HG03039 (cell line): ENCODE data around the gene ITGB6.

ENCODE experiments used
- ATAC-seq: cut with Tn5 transposase; IDR thresholded peaks from one replicate; pipeline ENCODE4 v1.9.1; 2021; ENCODE audit warnings: mild to moderate bottlenecking, moderate library complexity; ENCODE audit not compliant: unreplicated experiment

The ITGB6 gene, protein sequence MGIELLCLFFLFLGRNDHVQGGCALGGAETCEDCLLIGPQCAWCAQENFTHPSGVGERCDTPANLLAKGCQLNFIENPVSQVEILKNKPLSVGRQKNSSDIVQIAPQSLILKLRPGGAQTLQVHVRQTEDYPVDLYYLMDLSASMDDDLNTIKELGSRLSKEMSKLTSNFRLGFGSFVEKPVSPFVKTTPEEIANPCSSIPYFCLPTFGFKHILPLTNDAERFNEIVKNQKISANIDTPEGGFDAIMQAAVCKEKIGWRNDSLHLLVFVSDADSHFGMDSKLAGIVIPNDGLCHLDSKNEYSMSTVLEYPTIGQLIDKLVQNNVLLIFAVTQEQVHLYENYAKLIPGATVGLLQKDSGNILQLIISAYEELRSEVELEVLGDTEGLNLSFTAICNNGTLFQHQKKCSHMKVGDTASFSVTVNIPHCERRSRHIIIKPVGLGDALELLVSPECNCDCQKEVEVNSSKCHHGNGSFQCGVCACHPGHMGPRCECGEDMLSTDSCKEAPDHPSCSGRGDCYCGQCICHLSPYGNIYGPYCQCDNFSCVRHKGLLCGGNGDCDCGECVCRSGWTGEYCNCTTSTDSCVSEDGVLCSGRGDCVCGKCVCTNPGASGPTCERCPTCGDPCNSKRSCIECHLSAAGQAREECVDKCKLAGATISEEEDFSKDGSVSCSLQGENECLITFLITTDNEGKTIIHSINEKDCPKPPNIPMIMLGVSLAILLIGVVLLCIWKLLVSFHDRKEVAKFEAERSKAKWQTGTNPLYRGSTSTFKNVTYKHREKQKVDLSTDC

DNA sequence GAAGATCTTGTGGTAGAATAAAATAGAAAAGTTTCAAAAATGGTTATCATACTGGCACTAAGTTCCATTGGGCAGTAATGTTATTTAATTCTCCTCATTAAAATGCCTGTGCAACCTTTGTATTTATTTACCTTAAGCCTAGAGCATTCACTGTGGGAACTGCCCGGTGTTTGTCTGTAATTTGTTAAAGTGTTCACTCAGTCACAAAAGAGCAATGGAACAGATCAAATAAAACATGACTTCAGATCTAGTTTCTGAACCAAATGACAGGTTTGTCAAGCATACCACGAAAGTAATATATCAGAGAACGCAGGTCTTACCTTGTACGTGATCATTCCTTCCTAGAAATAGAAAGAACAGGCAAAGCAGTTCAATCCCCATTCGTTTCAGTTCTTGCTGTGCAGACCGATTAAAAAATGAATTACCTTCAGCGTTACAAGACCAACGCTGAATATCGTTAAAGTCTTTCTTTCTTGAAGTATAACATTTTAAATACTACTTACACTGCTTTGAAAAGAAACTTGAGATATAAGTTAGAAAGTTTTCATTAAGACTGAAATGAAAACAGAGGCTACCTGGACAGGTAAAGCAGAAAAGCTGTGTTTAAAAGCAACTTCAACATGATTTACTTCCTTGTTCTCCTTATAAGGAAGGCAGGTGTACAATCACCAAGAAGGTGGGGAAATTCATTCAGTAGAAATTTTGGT lies at the start of gene ITGB6:
Gene ITGB6, minus strand, starts transcription at position 590 of the 707 bp plus-strand sequence. Its CDS starts 209 bp downstream, at position 381.
- ATAC-seq, result no peak

DNA sequence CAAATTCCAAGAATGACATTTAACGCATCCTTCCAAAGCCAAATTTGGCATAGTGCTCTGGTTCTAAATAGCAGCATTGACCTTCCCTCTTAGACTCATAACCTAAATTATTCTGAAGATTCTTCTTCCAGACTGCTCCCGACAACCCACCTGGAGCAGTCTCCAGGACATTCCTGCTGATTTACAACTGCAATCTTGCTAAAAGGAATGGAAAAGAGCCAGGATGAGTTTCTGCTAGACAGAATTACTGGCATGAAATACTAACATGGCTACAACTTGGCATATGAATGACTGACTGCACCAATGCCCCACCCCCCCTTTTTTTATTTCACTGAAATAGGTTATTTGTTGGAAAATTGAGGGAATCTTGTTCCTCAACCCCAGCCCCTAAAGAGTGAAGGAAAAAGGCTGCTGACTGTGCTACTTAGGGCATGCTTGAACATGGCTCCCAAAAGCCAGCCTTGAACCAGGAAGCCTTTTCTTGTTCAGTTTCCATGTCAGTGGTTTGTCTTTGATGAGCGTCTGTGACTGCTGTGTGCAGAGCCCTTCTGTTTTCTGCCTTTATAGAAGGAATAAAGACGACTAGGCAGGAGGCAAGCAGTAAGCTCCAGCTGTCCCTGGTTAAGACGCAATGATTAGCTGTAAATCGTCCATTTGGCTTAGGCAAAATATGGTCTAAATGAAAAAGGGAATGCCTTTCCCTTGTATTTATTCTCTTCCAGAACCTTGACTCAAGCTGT lies 47.4 kb upstream of the ITGB6 start:
- no peak for ATAC-seq

DNA sequence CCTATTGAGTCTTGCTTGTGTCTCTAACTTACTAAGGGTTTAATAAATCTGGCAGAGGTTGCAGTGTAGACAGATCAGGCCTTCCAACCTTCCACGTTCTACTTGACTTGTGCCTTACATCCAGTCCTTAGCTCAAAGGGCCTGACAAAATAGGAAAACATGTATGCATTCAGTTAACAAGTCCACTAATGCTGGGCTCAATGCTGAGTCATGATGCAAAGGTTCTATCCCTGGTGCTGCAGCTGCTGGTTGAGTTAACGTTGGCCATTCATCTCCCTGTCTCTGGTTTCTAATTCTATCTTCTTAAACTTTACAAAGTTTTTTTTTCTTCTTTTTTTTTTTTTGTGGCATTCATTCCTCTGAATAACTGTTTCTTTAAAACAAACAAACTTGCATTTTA lies 46.3 kb upstream of the ITGB6 start:
- ATAC-seq, result no peak

DNA sequence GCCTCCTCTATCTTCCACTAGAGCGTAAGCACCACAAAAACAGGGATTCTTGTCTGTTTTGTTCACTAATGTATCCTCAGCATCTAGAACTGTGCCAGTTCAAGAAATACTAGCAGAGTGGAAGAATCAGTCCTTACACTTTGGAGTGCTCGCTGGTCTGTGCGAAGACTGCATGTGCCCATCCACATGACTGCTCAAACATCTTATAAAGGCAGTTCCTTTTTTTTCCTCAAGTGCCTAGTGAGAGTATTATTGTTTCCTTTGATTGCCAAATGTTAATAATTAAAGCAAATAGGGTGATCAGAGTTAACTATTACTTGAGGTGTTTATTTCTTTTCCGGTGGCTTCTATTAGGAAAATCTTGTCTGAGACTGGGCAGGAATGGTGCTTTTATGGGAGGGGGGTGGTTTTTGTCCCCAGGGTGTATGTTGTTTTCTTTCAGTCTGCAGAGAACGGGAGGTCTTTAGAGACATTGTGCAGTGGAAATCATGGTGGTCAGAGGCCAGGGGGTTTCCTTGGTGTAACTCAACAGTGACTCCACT lies 45.6 kb upstream of the ITGB6 start:
- ATAC-seq, result no peak

DNA sequence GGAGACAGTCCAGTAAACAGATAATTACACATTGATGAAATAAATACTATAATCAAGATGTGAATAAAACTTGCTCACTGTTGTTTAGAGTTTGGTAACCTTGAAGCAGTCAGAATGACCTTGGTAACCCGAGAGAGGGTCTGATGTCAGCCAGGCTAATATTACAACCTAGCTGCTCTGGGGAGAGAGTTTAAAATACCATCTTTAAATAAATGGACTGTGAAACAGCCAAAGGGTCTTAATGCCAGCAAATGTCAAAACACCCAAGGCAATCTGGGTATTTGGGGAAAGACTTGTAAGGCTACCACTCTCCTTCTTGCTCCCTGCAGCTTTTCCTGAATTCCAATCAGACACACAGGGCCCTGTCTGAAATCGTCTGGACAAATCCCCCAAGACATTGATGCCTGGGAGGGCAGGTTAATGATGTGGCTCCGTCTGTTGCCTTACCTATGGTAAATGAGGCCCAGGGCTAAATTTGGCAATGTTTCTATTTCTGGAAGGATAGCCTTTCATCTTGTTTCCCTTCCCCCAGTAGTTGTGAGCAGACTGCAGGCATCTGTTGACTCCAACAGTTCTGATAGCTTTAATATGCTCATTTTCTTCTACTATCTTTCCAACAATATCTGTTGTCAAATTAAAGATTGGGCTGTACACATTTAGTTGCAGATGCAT lies 43.0 kb upstream of the ITGB6 start:
- ATAC-seq, result no peak

DNA sequence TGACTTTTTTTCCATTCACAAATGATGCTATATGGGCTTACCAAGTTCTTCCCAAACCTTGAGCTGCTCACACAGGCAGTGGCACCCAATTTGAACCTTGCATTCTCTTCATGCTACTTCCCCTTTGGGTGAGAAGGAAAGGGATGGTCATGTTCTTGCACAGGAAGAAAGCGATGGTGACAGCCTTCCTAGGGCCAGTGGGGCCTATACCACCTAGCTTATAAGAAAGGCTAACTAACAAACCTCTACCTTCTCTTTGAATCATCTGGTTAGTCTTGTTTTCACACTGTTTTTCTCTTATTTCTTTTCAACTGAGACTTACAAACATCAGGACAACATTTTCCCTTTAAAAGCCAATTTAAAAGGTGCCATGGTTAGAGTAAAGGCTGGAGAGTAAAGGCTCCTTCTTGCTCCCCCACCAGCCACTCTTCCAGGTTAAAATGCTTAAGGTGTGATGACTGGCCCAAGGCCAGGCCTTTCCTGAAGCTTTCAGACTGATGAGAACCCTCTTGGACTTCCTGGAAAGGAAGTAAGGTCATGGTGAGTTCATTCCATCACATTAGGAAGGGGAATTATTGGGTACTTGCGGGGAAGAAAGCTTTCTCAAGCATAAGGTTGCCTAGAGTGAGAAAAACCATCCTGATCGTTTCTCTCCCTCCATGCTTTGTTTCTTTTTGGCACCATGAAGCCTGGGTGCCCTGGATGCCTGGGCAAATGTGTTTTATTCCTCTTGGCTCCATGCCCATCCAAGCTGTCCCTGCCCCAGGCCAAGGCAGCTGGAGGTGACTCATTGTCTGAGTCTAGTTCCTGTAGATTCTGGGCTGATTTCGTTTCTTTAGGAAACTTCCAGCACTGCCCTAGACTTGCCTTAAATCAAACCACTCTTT lies 41.4 kb upstream of the ITGB6 start:
- ATAC-seq, result no peak

DNA sequence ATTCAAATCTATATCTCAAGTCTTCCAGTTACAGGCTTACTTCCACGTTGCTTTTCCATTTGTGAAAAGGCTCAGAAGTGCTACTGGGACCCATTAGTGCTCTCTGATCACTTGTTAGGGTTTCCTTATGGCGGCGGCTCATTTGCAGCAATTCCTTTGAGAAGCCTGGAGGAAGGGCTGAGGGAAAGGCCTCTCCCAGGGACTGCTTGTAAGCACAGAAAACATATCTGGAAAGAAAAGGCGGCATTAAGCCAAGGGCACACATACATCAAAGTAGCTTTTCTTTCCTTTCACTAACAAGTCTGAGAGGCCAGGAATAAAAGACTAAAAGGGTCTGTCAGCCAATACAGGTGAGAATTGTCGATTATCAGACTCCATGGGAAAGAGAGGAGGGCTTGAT lies 39.4 kb upstream of the ITGB6 start:
- no peak for ATAC-seq

DNA sequence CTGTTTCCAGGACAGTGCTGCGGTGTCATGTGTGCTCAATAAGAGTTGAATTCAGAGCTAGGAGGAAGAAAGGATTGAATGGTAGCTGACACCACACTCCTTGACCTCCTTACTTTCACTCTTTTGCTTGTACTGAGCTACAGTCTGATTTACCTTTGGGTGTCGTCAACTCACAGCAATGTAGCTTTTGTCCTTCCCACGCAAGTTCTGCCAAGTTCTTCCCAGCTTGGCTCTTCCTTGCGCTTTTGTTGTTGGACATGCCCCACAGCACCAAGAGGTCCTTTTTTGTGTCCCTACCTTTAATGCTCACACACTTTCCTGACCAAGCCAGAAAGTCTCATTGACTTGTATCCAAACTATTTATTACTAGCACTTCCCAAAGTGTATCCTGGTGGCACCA lies 38.3 kb upstream of the ITGB6 start:
- no peak for ATAC-seq

DNA sequence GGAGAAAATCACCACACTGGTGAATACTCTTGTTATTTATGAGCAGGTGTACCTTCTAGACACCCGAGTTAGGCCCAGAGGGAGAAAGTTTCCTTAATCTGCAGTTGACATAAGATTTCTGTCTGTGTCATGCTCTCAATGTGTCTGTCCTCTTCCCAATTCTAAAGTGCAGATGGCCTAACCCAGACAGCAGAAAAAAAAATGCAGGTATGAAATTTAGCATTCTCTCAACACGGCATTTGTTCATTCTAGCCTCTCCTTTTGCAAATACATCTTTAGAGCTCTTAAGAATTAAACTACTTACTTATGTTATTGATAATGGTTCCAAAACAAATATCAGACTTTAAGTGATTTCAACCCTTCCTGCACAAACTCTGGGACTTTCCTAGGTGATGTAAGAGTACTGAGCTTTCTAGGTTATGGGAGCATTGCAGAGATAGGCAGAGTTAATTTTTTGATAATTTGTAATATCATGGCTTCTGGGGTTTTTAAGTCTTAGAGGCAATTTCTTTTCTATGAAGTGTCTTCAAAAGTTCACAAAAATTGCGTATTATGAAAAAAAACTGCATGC lies 32.9 kb upstream of the ITGB6 start:
- ATAC-seq, result no peak

DNA sequence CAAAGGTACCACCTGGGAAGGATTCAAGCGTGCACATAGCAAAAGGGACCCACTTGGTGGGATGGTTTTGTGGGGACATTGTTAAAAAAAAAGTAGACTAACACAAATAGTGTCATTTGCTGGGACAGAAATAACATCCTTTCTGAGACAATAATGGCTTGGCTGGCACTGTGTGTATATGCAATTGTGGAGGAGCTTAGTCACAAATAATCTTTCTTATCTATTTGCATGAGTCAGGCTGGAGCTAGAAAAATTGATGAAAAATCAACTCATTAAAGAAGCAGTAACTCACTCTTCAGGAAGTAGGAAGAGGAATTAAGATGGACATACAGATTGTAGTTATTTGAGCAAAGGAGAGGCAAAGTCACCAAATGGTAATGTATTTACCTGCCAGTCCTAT lies 29.5 kb upstream of the ITGB6 start:
- ATAC-seq, result no peak

DNA sequence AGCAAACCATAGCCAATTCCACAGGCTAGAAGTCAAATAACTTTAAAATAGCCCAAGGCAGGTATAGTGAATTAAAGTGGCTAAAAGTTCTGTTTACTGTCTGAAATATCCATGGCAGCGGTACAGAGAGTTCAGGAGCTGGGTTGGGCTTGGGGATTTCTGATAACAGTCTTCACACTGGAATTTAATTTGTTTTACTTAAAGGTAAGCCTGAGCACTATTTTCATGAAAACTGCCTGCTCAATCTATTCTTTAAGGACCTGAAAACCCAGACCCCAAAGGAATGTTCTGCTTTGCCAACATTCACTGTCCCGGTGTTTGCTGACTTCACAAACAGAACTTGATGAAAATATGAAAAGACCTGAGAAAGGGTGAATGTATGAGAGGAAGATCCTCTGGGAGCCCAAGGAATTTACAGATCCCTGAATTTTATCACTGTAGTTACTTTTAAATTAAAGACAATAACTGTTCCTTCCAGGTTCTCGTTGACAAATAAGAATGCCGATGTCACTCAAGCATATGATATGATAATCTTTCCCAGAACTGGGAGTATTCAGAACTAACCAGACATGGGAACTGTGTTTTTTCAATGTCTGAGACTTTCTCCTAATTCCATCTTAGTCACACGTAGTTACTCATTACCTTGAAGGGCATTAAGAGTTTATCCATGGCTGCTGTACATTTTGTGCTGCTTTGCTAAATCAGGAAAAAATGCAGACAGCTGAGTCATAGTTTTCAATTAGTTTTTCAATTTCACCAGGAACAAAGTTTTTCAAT lies 28.3 kb upstream of the ITGB6 start:
- no peak for ATAC-seq

DNA sequence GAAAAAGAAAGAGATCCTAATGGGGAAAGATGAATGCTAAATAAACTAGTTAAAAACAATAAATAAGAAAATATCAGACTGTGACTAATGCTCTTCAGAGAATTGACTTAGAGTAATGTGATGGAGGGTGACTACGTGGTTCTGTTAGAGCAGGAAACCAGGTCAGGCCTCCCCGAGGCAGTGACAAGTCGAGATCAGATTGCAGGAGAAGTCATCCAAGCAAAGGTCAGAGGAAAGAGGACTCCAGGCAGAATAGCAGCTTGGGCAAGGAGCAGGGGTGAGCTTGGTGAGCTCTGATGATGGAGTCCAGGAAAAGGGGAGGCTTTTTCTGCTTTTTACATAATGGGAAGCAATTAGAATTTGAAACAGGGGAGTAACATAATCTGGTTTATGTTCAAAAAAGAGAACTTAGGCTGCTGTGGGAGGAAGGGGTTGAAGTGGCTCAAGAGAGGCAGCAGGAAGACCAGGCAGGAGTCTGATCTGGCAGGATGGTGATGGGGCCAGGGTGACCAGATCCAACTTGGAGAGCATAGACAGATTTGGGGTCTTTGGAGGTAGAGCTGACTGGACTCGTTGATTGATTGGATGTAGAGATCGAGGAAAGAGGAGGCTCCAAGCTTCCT lies 27.3 kb upstream of the ITGB6 start:
- no peak for ATAC-seq

DNA sequence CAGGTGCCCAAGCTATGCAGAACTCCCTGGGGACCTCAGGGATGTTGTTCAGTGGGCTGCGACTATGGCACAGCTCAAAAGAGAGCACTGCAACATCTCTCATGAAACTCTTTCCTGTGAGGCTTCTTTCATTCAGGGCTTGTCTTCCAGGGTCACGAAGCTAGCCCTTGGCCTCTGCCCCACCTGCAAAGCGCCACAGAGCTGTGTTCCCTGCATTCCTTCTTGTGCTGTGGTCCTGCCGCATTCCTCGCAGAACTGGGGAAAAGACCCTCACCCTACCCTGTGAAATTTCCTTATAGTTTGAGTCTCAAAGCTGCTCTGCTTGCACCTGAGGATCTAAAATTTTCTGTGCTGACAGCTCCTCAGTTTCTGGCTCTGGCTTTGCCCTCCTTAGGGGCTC lies 26.3 kb upstream of the ITGB6 start:
- ATAC-seq, result no peak

DNA sequence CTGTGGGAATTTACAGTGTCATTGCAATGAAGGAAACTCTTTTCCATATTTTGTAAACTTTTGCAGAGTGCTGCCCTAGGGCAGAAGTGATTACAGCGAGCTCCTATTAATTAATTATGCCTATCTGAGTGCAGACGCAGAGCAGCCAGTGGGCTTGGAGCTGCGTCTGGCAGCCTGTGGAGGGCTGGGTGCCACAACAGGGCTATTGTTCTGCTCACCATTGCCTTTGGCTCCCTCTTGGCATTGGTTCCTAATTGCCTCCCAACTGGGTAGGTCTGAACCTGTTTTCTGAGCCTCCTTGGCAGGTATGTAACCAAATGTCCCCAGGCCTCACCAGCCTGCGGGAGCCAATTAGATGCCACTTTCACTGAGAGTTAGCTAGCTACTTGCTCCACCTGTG lies 25.6 kb upstream of the ITGB6 start:
- no peak for ATAC-seq

DNA sequence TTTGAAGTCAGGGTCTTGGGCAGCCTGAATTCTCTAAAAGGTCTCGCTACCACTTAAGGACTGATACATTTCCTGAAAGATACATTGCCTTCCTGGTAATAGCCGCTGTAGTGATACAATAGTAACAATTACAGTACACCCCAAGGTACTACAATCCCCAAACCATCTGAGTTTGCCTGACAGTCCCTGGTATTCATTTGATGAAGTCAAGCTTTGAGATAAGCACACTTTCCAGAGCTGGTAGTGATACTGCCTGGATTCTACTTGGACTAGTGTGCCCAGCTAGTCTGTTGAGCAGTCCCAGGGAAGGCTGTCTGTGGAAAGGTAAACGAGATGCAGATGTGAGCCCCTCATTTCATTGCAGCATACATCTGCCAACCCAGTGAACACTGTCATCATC lies 24.4 kb upstream of the ITGB6 start:
- ATAC-seq, result peak; percentile 13

DNA sequence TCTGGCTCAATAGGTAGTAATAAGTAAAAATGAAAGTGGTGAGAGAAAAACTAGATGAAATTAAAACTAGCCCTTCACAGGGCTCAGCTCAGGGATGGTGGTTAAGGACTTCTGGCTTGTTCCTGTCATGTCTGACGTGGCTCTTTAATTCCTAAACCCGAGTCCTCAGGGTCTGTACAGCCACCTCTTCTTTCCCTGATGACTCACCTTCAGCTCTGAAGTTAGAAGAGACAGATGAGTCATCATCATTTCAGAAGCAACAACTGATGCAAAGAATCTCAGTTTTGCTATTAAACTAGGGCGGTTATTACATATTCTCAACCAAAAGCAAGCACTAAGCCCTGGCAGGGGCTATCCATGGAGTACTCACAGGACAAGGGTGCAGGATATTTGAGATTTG lies 24.0 kb upstream of the ITGB6 start:
- ATAC-seq, result peak; percentile 95

DNA sequence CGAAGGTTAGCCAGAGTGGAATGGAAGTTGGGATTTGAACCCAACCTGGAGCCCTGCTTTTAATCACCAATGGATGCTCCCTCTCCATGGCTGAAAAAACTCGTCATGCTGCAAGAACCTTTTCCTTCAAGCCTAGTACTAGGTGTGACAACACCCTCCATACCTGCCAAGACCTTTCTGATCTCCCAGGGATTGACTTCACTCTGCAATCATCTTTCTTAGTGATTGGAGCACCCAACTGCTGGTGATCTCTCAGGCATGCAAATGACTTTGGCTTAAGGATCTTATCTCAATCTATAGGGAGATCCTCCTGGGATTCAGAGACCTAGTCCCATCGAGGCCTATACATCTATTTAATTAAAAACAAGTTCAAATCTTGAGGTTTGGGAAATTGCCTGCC lies 23.5 kb upstream of the ITGB6 start:
- no peak for ATAC-seq
